Measurements from ENCODE around the gene TINCR.

GRCh38 chr19:5590151-5590864 lies 22.6 kb upstream of the TINCR start:
- TF ChIP-seq, protein P1, sequence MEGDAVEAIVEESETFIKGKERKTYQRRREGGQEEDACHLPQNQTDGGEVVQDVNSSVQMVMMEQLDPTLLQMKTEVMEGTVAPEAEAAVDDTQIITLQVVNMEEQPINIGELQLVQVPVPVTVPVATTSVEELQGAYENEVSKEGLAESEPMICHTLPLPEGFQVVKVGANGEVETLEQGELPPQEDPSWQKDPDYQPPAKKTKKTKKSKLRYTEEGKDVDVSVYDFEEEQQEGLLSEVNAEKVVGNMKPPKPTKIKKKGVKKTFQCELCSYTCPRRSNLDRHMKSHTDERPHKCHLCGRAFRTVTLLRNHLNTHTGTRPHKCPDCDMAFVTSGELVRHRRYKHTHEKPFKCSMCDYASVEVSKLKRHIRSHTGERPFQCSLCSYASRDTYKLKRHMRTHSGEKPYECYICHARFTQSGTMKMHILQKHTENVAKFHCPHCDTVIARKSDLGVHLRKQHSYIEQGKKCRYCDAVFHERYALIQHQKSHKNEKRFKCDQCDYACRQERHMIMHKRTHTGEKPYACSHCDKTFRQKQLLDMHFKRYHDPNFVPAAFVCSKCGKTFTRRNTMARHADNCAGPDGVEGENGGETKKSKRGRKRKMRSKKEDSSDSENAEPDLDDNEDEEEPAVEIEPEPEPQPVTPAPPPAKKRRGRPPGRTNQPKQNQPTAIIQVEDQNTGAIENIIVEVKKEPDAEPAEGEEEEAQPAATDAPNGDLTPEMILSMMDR (IDR thresholded peaks at IDR 0.05): no peak
- no peak for TF ChIP-seq POLR2A (IDR thresholded peaks at IDR 0.05)

Data from thyroid gland (tissue), 4 donors.